Measurements from ENCODE around the gene ADAMTS16. TPM values are rescaled to one million over a fixed set of nuclear protein-coding genes. Genes with fewer than 3 reads are reported as not detected.

Gene ADAMTS16
- total RNA-seq, 3 donors from 2014 or later: 0.10 to 0.35 (median 0.26) TPM

DNA sequence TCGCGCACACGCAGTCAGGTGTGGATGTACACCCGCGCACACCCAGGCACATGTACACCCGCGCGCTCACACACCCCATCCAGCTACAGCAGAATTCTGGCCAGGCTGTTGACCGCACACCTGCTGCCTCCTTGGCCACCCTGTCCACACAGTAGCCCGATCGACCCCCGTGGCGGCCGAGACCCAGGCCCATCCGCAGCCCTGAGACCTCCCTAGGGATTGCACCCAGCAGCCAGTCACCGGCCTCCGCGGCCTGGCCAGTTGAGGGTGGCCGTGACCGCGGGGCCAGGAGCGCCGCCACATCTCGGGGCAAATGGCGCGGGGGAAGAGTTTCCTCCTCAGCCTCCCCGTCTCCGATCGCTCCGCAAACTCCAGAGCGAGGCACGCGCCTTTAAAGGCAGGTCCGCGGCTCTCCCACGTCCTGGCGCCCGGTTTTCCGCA lies 774 bp upstream of the ADAMTS16 start:
- H3K4me1 ChIP-seq (ENCODE audit: low read depth): no peaks in the 10 kb centered on the region
- TF ChIP-seq, protein P1, sequence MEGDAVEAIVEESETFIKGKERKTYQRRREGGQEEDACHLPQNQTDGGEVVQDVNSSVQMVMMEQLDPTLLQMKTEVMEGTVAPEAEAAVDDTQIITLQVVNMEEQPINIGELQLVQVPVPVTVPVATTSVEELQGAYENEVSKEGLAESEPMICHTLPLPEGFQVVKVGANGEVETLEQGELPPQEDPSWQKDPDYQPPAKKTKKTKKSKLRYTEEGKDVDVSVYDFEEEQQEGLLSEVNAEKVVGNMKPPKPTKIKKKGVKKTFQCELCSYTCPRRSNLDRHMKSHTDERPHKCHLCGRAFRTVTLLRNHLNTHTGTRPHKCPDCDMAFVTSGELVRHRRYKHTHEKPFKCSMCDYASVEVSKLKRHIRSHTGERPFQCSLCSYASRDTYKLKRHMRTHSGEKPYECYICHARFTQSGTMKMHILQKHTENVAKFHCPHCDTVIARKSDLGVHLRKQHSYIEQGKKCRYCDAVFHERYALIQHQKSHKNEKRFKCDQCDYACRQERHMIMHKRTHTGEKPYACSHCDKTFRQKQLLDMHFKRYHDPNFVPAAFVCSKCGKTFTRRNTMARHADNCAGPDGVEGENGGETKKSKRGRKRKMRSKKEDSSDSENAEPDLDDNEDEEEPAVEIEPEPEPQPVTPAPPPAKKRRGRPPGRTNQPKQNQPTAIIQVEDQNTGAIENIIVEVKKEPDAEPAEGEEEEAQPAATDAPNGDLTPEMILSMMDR (IDR thresholded peaks at IDR 0.05): no peak
- intact Hi-C loops (cut with DNase I, micrococcal nuclease): no loop called here
- ATAC-seq (no peak), DNase-seq (no peak)
- no peak overlapping the region for H3K4me3 ChIP-seq
- H3K9me3 ChIP-seq: no peaks in the 10 kb centered on the region
- H3K36me3 ChIP-seq (ENCODE audit: low read depth): no peaks in the 10 kb centered on the region

DNA sequence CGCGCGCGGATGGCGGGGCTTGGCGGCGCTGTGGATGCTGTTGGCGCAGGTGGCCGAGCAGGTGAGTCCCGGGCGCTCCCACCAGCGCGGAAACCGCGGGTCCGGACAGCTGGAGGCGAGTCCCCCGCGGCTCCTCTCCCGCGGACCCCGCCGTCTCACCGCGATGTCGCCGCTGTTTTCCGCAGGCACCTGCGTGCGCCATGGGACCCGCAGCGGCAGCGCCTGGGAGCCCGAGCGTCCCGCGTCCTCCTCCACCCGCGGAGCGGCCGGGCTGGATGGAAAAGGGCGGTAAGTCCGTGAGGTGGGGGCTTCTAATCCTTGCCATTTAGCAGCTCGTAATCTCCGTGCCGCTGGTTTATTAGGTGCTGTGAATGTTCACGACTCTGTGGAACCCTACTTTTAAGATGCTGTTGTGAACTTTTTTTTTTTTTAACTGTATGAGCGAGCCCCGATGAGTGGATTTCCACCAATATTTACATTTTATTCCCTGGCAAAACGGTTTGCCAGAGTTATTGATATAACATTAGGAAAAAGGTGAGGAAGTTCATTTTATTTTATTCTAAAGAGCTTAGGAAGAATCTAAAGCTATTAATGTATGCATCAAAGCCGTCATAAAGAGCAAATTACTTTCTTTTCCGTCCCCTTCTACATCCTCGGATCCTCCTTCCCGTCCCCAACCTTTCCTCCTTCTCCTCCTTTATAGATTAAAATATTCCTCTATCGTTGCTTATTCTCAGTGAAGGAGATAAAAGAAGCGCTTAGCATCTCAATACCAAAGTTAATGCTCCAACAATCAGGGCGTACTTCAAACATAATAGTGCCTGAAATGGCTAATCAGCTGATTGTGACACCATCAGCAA lies 579 bp downstream of the ADAMTS16 start:
- no peak overlapping the region for H3K4me3 ChIP-seq
- no peaks in the 10 kb centered on the region for H3K4me1 ChIP-seq (ENCODE audit: low read depth)
- TF ChIP-seq, protein P1 (IDR thresholded peaks at IDR 0.05): no peak
- no peaks in the 10 kb centered on the region for H3K9me3 ChIP-seq
- ATAC-seq (no peak), DNase-seq (no peak)
- intact Hi-C loops (cut with DNase I, micrococcal nuclease): loop anchor here (5.0 kb wide), 1 partner anchor 277 kb away; no protein-coding TSS in a partner anchor
- H3K36me3 ChIP-seq (ENCODE audit: low read depth): no peaks in the 10 kb centered on the region

DNA sequence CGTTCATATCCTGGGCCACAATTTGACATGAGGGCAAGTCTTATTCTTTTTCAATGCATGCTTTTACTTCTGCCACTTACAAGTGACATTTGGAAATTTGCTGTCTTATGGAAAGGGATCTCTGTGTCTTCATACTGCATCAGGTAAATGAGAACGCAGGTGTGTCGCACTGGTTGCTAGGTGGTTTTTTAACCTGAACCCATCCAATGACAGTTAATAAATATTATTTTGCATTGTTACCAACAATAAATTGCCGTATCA lies 1.1 kb downstream of the ADAMTS16 start:
- no peak for ATAC-seq
- DNase-seq: no peak
- TF ChIP-seq, protein P1 (IDR thresholded peaks at IDR 0.05): no peak
- Histone ChIP-seq H3K4me1 (ENCODE audit: low read depth) (no peaks in the 10 kb centered on the region), H3K36me3 (ENCODE audit: low read depth) (no peaks in the 10 kb centered on the region), H3K4me3 (no peak overlapping the region), H3K9me3 (no peaks in the 10 kb centered on the region)
- intact Hi-C loops (cut with DNase I, micrococcal nuclease): loop anchor here (5.0 kb wide), 1 partner anchor 276 kb away; no protein-coding TSS in a partner anchor

DNA sequence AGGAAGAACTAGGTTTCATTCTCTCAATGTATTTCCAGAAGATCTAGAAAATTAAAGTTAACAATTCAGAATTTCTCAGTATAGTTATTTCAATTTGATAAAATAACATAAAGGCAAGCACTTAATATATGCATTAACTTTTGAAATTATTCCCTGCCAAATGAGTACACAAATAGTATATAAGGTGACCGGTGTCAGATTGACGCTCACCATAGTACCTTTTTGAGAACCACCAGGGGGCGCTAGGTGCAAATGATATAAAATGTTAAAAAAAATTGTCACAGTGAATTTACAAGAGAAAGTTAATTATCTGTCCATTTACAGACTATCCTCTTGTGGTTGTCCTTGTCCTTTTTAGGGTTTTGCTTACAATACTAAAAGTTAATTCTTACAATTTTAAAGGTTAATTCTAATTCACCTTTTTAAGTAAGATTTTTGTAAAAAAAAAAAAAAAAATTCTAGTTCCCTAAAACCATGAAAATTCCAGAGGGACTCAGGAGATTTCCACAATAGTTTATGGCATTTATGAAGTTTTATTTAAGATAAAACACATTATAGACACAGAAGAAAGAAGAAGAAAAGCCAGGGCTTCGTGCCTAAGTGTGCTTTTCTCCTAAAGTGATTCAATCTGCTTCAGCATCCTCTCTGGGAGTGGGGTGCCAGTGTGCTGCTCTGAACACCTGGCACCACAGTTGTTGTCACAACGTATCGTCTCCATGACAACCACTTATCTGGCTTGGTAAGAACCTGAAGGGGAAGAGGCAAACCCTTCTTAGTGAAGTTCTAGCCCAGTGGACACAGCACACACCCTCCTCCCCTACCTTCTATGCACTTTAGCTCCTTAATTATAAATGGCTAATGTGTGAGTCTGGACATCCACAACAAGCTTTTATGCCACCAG lies 1.7 kb downstream of the ADAMTS16 start:
- Histone ChIP-seq H3K36me3 (ENCODE audit: low read depth) (no peaks in the 10 kb centered on the region), H3K4me1 (ENCODE audit: low read depth) (no peaks in the 10 kb centered on the region), H3K4me3 (no peak overlapping the region), H3K9me3 (no peaks in the 10 kb centered on the region)
- intact Hi-C loops (cut with DNase I, micrococcal nuclease): loop anchor here (5.0 kb wide), 1 partner anchor 275 kb away; no protein-coding TSS in a partner anchor
- DNase-seq (peak in 1 of 3 donors; percentile 67), ATAC-seq (peak; percentile 36)
- TF ChIP-seq, protein P1 (IDR thresholded peaks at IDR 0.05): peak; percentile 59

DNA sequence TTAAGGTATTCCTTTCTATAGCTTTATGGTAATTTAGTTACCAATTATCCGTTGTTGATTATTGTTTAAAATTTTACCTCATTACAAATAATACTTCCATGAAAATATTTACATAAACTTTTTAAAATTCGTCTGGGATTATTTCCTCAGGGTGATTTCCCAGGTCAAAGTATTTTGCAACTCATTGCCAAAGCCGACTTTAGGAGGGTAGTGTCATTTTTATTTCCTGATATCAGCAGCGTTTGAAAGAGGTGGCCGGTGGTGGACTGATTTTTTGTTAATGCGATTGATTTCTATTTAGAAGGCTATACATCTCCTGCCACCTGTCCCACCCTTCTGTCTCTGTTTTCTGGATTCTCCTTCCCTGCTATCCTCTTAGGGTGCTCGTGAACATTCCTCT lies 4.3 kb downstream of the ADAMTS16 start:
- H3K36me3 ChIP-seq (ENCODE audit: low read depth): no peaks in the 10 kb centered on the region
- ATAC-seq: no peak

More for the DNA sequence above, 4.3 kb downstream of the ADAMTS16 start:
- no peaks in the 10 kb centered on the region for H3K4me1 ChIP-seq (ENCODE audit: low read depth)
- no peak for DNase-seq
- TF ChIP-seq, protein P1 (IDR thresholded peaks at IDR 0.05): no peak
- intact Hi-C loops (cut with DNase I, micrococcal nuclease): loop anchor here (5.0 kb wide), 1 partner anchor 273 kb away; no protein-coding TSS in a partner anchor
- H3K9me3 ChIP-seq: no peaks in the 10 kb centered on the region
- no peak overlapping the region for H3K4me3 ChIP-seq
